Mucosa of descending colon (tissue), 3 donors: ENCODE data around the gene VSTM1. TPM values are rescaled to one million over a fixed set of nuclear protein-coding genes. Genes with fewer than 3 reads are reported as not detected.
A peak's percentile ranks its signal among the peaks of the same experiment; 100 is the strongest.

Experiments
- ATAC-seq: fragments of 200-7000 bp; cut with Tn5 transposase; one replicate; pipeline ENCODE4 v1.9.1; 2020; ENCODE audit warnings: mild to moderate bottlenecking, moderate library complexity
- DNase-seq, 3 donors: peaks; one replicate each; pipeline ENCODE4 v3.0.0-alpha.2; 2020
- H3K36me3 ChIP-seq: fragments of 200-600 bp; one replicate; pipeline ENCODE4 v1.8.0; 2021; ENCODE audit warnings: low read depth, mild to moderate bottlenecking
- H3K4me1 ChIP-seq: fragments of 200-600 bp; one replicate; pipeline ENCODE4 v1.8.0; 2021; ENCODE audit warnings: low read depth, mild to moderate bottlenecking
- H3K4me3 ChIP-seq: fragments of 200-600 bp; one replicate; pipeline ENCODE4 v1.8.0; 2021; ENCODE audit warnings: mild to moderate bottlenecking
- H3K9me3 ChIP-seq: fragments of 200-600 bp; one replicate; pipeline ENCODE4 v1.8.0; 2021; ENCODE audit warnings: mild to moderate bottlenecking
- intact Hi-C, 2 donors: fragments of 100-400 bp; cut with DNase I in 1 of 2; cut with micrococcal nuclease in 1 of 2; formaldehyde crosslinking; loops; one replicate each; pipeline versions ENCODE4 v1.11.0 to v1.11.1; 2022; cut with DNase I, micrococcal nuclease
- total RNA-seq, 3 donors: library from RNA; stranded (reverse); fragmentation: NEBNext Ultra II Directional in 2 of 3; extraction: Animal tissue kit (Norgen Biotek cat#: 25700) in 2 of 3; gene quantifications; one replicate each; pipeline versions ENCODE4 v1.2.1 to v1.2.4, GENCODE V29; 2021 to 2023
- TF ChIP-seq, protein P1 (sequence below): fragments of 200-600 bp; IDR thresholded peaks from one replicate; pipeline ENCODE4 v1.8.0; 2022; ENCODE audit warnings: antibody characterized with exemption, mild to moderate bottlenecking
- donor health status: DM: no; HTN: no; CAD: no; lungs with moderate emphysema.
- donor health status: DM: no; HTN: no; CAD: no.
- donor health status: DM: no; HTN: yes; CAD: no.

Gene VSTM1
- total RNA-seq, 3 donors from 2014 or later = not detected

GRCh38 chr19:53993448-53993847 lies 70.2 kb downstream of the VSTM1 start:
- no peak for DNase-seq
- no peaks in the 10 kb centered on the region for H3K9me3 ChIP-seq
- no peaks in the 10 kb centered on the region for H3K36me3 ChIP-seq
- no peaks in the 10 kb centered on the region for H3K4me1 ChIP-seq
- ATAC-seq = no peak
- H3K4me3 ChIP-seq = no peak overlapping the region
- intact Hi-C loops = no loop called here
- TF ChIP-seq, protein P1, sequence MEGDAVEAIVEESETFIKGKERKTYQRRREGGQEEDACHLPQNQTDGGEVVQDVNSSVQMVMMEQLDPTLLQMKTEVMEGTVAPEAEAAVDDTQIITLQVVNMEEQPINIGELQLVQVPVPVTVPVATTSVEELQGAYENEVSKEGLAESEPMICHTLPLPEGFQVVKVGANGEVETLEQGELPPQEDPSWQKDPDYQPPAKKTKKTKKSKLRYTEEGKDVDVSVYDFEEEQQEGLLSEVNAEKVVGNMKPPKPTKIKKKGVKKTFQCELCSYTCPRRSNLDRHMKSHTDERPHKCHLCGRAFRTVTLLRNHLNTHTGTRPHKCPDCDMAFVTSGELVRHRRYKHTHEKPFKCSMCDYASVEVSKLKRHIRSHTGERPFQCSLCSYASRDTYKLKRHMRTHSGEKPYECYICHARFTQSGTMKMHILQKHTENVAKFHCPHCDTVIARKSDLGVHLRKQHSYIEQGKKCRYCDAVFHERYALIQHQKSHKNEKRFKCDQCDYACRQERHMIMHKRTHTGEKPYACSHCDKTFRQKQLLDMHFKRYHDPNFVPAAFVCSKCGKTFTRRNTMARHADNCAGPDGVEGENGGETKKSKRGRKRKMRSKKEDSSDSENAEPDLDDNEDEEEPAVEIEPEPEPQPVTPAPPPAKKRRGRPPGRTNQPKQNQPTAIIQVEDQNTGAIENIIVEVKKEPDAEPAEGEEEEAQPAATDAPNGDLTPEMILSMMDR = no peak

DNA sequence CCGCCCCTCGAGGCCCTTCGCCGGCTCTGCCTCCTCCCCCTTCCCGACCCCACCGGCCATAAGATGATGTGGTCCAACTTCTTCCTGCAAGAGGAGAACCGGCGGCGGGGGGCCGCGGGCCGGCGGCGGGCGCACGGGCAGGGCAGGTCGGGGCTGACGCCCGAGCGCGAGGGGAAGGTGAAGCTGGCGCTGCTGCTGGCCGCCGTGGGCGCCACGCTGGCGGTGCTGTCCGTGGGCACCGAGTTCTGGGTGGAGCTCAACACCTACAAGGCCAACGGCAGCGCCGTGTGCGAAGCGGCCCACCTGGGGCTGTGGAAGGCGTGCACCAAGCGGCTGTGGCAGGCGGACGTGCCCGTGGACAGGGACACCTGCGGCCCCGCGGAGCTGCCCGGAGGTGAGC lies 70.9 kb downstream of the VSTM1 start:
- intact Hi-C loops = no loop called here
- ATAC-seq (no peak), DNase-seq (no peak)
- Histone ChIP-seq H3K9me3 (no peaks in the 10 kb centered on the region), H3K36me3 (no peaks in the 10 kb centered on the region), H3K4me3 (no peak overlapping the region), H3K4me1 (no peaks in the 10 kb centered on the region)
- TF ChIP-seq, protein P1 = no peak

DNA sequence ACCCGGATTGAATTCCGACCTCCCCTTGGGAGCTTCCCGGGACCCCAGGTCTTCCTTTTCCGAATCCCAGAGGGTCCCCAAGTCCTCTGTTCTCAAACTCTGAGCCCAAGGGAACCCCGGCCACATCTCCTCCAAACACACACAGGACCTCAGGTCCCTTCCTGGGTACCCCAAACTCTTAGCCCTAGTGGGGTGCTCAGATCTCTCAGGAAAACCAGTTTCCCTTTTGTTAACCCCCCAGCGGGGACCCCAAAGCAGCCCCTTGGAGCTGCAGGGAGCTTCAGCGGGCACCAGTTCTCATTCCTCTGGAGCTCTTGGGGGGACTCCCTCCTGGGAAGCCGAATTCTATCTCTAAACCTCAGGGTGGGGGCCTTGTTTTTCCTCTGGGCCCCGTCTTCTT lies 71.5 kb downstream of the VSTM1 start:
- intact Hi-C loops = no loop called here
- TF ChIP-seq, protein P1 = no peak
- Histone ChIP-seq H3K4me1 (no peaks in the 10 kb centered on the region), H3K36me3 (no peaks in the 10 kb centered on the region), H3K4me3 (no peak overlapping the region), H3K9me3 (no peaks in the 10 kb centered on the region)
- ATAC-seq (no peak), DNase-seq (no peak)

GRCh38 chr19:53991224-53992113 lies 72.2 kb downstream of the VSTM1 start, which contains the start of gene CACNG6:
TSS of gene CACNG6 (plus strand) at chr19:53991637. CDS start at chr19:53992878, 1,241 bp downstream.
- intact Hi-C loops = no loop called here
- no peaks in the 10 kb centered on the region for H3K9me3 ChIP-seq
- H3K4me1 ChIP-seq = no peaks in the 10 kb centered on the region
- ATAC-seq (no peak), DNase-seq (peak in 1 of 3 donors; percentile 40)
- no peaks in the 10 kb centered on the region for H3K36me3 ChIP-seq
- H3K4me3 ChIP-seq = no peak within 1 kb of the TSS
- TF ChIP-seq, protein P1 = no peak

Other genes starting within 250 kb of the VSTM1 start
- gene NLRP12, start 239.6 kb downstream of the VSTM1 start, total RNA-seq = under 1 TPM in 2 of 3 donors, not detected in 1; 0.19 to 0.28 TPM
- gene MYADM, start 196.0 kb downstream of the VSTM1 start, total RNA-seq = 100 to 1,000 TPM in 1 of 3 donors, 10 to 100 TPM in 2; 47.0 to 193 (median 67.7) TPM
- gene PRKCG, start 181.7 kb downstream of the VSTM1 start, total RNA-seq = under 1 TPM in 2 of 3 donors, not detected in 1; 0.09 to 0.35 TPM
- under 1 TPM in 1 of 3 donors, not detected in 2; 0.54 TPM for gene CACNG7, start 154.6 kb downstream of the VSTM1 start, total RNA-seq
- gene CACNG8, start 101.0 kb downstream of the VSTM1 start, total RNA-seq = under 1 TPM in 2 of 3 donors, not detected in 1; 0.07 to 0.09 TPM
- gene CACNG6, start 72.3 kb downstream of the VSTM1 start, total RNA-seq = not detected
- gene TARM1, start 17.5 kb upstream of the VSTM1 start, total RNA-seq = not detected
- gene OSCAR, start 36.9 kb upstream of the VSTM1 start, total RNA-seq = 1 to 10 TPM in 2 of 3 donors, under 1 TPM in 1; 0.35 to 1.8 (median 1.4) TPM
- 100 to 1,000 TPM in 2 of 3 donors, 10 to 100 TPM in 1; 93.4 to 155 (median 139) TPM for gene NDUFA3, start 39.0 kb upstream of the VSTM1 start, total RNA-seq
- gene TFPT, start 51.8 kb upstream of the VSTM1 start, total RNA-seq = 10 to 100 TPM in 2 of 3 donors, 1 to 10 TPM in 1; 9.8 to 18.2 (median 15.3) TPM
- 10 to 100 TPM; 34.3 to 54.6 (median 39.9) TPM for gene PRPF31, start 51.9 kb upstream of the VSTM1 start, total RNA-seq
- gene CNOT3, start 73.9 kb upstream of the VSTM1 start, total RNA-seq = 10 to 100 TPM; 42.4 to 47.9 (median 43.7) TPM
- 10 to 100 TPM in 1 of 3 donors, 1 to 10 TPM in 2; 7.5 to 10.8 (median 8.0) TPM for gene LENG1, start 95.8 kb upstream of the VSTM1 start, total RNA-seq
- gene TMC4, start 109.3 kb upstream of the VSTM1 start, total RNA-seq = 100 to 1,000 TPM; 107 to 276 (median 178) TPM
- 100 to 1,000 TPM in 2 of 3 donors, 10 to 100 TPM in 1; 79.9 to 176 (median 113) TPM for gene MBOAT7, start 125.7 kb upstream of the VSTM1 start, total RNA-seq
- 10 to 100 TPM; 35.0 to 40.3 (median 35.2) TPM for gene TSEN34, start 127.4 kb upstream of the VSTM1 start, total RNA-seq
- 1,000 to 10,000 TPM in 2 of 3 donors, 100 to 1,000 TPM in 1; 873 to 1,110 (median 1,027) TPM for gene RPS9, start 137.0 kb upstream of the VSTM1 start, total RNA-seq
- 1 to 10 TPM in 2 of 3 donors, under 1 TPM in 1; 0.67 to 7.7 (median 4.3) TPM for gene LILRB3, start 159.1 kb upstream of the VSTM1 start, total RNA-seq
- 1 to 10 TPM in 2 of 3 donors, not detected in 1; 2.4 to 3.5 TPM for gene LILRA6, start 178.9 kb upstream of the VSTM1 start, total RNA-seq
- gene LILRB5, start 193.4 kb upstream of the VSTM1 start, total RNA-seq = 10 to 100 TPM in 2 of 3 donors, 1 to 10 TPM in 1; 5.4 to 17.5 (median 12.2) TPM
- gene LILRB2, start 217.2 kb upstream of the VSTM1 start, total RNA-seq = 1 to 10 TPM; 1.2 to 9.6 (median 4.7) TPM
- 1 to 10 TPM in 2 of 3 donors, under 1 TPM in 1; 0.72 to 4.7 (median 1.8) TPM for gene LILRA5, start 249.3 kb upstream of the VSTM1 start, total RNA-seq